ENCODE results near the gene SLCO2A1. TPM values are rescaled to one million over a fixed set of nuclear protein-coding genes. Genes with fewer than 3 reads are reported as not detected.

Gene SLCO2A1
- total and polyA plus RNA-seq, 2 experiments from 2014 or later, result 0.31 to 1.0 TPM

DNA sequence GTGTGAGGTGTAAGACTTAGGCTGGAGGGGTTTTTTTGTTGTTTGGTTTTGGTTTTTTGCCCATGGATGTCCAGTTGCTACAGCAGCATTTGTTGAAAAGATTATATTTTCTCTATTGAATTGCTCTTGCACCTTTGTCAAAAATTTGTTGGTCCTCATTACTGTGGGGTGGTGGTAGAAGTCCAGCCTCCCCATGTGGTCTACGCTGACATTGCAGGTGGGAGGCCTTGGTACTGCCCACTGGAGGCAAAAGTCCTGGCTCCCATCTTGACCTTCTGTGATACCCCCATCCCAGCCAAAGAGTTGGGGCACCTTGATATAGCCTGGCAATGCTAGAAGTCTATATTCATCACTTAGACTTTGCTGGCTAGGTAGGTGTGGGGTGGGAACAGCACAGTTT, 128.6 kb downstream of the SLCO2A1 start:
- Histone ChIP-seq H2AFZ (no peak overlapping the region), H3K4me3 (no peak overlapping the region), H3K79me2 (replicated peaks; ENCODE audit: insufficient read depth) (no peaks in the 10 kb centered on the region), H3K27me3 (ENCODE audit: insufficient read depth) (peaks cover 29% of the 10 kb centered on the region), H3K9me2 (ENCODE audit: insufficient read depth) (no peaks in the 10 kb centered on the region), H3K36me3 (ENCODE audit: insufficient read depth) (no peaks in the 10 kb centered on the region), H3F3A (replicated peaks; ENCODE audit: low read depth) (no peaks in the 10 kb centered on the region), H3K27ac (ENCODE audit: low read depth) (no peak overlapping the region), H3K4me2 (no peak overlapping the region), H3K4me1 (ENCODE audit: insufficient read depth) (no peaks in the 10 kb centered on the region), H4K20me1 (replicated peaks; ENCODE audit: insufficient read depth) (no peaks in the 10 kb centered on the region)
- Mint-ChIP-seq H3K9me3 (no peaks in the 10 kb centered on the region), H3K4me3 (no peak overlapping the region), H3K27ac (no peak overlapping the region), H3K36me3 (ENCODE audit: low read depth) (no peaks in the 10 kb centered on the region), H3K27me3 (ENCODE audit: insufficient read depth, low read depth, poor library complexity) (peaks cover 17% of the 10 kb centered on the region), H3K4me1 (no peaks in the 10 kb centered on the region)
- ATAC-seq, result peak; percentile 77
- TF ChIP-seq, protein P1, sequence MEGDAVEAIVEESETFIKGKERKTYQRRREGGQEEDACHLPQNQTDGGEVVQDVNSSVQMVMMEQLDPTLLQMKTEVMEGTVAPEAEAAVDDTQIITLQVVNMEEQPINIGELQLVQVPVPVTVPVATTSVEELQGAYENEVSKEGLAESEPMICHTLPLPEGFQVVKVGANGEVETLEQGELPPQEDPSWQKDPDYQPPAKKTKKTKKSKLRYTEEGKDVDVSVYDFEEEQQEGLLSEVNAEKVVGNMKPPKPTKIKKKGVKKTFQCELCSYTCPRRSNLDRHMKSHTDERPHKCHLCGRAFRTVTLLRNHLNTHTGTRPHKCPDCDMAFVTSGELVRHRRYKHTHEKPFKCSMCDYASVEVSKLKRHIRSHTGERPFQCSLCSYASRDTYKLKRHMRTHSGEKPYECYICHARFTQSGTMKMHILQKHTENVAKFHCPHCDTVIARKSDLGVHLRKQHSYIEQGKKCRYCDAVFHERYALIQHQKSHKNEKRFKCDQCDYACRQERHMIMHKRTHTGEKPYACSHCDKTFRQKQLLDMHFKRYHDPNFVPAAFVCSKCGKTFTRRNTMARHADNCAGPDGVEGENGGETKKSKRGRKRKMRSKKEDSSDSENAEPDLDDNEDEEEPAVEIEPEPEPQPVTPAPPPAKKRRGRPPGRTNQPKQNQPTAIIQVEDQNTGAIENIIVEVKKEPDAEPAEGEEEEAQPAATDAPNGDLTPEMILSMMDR (conservative IDR thresholded peaks at IDR 0.05; ENCODE audit: low read depth in 2 of 2), result peak; percentile 53 to 72
- TF ChIP-seq EZH2phosphoT487 (IDR thresholded peaks at IDR 0.05; ENCODE audit: unreplicated experiment), result no peak
- TF ChIP-seq NANOG (IDR thresholded peaks at IDR 0.05; ENCODE audit: borderline replicate concordance), result no peak
- DNase-seq (ENCODE audit: low spot score), result peak; percentile 52

DNA sequence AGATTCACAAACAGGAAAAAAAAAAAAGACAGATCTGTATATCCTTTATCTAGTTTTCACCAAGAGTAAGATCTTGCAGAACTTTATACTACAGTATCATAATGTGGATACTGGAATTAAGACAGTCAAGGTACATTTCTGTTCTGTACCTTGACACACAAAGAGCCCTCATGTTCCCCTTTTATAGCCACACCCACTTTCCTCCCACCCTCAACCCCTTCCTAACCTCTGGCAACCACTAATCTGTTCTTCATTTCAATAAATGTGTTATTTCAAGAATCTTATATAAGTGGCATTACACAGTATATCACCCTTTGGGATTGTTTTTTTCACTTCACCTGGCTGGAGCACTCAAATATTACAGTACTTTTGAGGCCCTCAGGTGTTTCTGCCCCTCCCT, 130.4 kb downstream of the SLCO2A1 start:
- Mint-ChIP-seq H3K27me3 (ENCODE audit: insufficient read depth, low read depth, poor library complexity) (peaks cover 21% of the 10 kb centered on the region), H3K4me3 (no peak overlapping the region), H3K4me1 (no peaks in the 10 kb centered on the region), H3K27ac (no peak overlapping the region), H3K36me3 (ENCODE audit: low read depth) (no peaks in the 10 kb centered on the region), H3K9me3 (no peaks in the 10 kb centered on the region)
- DNase-seq (ENCODE audit: low spot score) (no peak), ATAC-seq (no peak)
- H3K4me2 ChIP-seq, result no peak overlapping the region
- no peaks in the 10 kb centered on the region for H3F3A ChIP-seq (replicated peaks; ENCODE audit: low read depth)
- no peaks in the 10 kb centered on the region for H3K4me1 ChIP-seq (ENCODE audit: insufficient read depth)
- H3K9me2 ChIP-seq (ENCODE audit: insufficient read depth), result no peaks in the 10 kb centered on the region
- no peaks in the 10 kb centered on the region for H4K20me1 ChIP-seq (replicated peaks; ENCODE audit: insufficient read depth)
- no peak overlapping the region for H2AFZ ChIP-seq
- no peak overlapping the region for H3K27ac ChIP-seq (ENCODE audit: low read depth)
- H3K27me3 ChIP-seq (ENCODE audit: insufficient read depth), result peaks cover 35% of the 10 kb centered on the region
- H3K79me2 ChIP-seq (replicated peaks; ENCODE audit: insufficient read depth), result no peaks in the 10 kb centered on the region
- no peak overlapping the region for H3K4me3 ChIP-seq
- H3K36me3 ChIP-seq (ENCODE audit: insufficient read depth), result no peaks in the 10 kb centered on the region
- TF ChIP-seq JUNB (IDR thresholded peaks at IDR 0.05; ENCODE audit: unreplicated experiment), result no peak
- no peak for TF ChIP-seq STAT1 (IDR thresholded peaks at IDR 0.05; ENCODE audit: unreplicated experiment)
- no peak for TF ChIP-seq POLR2AphosphoS5 (IDR thresholded peaks at IDR 0.05; ENCODE audit: low read depth)
- TF ChIP-seq, protein P1 (conservative IDR thresholded peaks at IDR 0.05; ENCODE audit: low read depth in 2 of 2), result no peak
- TF ChIP-seq, protein P2, sequence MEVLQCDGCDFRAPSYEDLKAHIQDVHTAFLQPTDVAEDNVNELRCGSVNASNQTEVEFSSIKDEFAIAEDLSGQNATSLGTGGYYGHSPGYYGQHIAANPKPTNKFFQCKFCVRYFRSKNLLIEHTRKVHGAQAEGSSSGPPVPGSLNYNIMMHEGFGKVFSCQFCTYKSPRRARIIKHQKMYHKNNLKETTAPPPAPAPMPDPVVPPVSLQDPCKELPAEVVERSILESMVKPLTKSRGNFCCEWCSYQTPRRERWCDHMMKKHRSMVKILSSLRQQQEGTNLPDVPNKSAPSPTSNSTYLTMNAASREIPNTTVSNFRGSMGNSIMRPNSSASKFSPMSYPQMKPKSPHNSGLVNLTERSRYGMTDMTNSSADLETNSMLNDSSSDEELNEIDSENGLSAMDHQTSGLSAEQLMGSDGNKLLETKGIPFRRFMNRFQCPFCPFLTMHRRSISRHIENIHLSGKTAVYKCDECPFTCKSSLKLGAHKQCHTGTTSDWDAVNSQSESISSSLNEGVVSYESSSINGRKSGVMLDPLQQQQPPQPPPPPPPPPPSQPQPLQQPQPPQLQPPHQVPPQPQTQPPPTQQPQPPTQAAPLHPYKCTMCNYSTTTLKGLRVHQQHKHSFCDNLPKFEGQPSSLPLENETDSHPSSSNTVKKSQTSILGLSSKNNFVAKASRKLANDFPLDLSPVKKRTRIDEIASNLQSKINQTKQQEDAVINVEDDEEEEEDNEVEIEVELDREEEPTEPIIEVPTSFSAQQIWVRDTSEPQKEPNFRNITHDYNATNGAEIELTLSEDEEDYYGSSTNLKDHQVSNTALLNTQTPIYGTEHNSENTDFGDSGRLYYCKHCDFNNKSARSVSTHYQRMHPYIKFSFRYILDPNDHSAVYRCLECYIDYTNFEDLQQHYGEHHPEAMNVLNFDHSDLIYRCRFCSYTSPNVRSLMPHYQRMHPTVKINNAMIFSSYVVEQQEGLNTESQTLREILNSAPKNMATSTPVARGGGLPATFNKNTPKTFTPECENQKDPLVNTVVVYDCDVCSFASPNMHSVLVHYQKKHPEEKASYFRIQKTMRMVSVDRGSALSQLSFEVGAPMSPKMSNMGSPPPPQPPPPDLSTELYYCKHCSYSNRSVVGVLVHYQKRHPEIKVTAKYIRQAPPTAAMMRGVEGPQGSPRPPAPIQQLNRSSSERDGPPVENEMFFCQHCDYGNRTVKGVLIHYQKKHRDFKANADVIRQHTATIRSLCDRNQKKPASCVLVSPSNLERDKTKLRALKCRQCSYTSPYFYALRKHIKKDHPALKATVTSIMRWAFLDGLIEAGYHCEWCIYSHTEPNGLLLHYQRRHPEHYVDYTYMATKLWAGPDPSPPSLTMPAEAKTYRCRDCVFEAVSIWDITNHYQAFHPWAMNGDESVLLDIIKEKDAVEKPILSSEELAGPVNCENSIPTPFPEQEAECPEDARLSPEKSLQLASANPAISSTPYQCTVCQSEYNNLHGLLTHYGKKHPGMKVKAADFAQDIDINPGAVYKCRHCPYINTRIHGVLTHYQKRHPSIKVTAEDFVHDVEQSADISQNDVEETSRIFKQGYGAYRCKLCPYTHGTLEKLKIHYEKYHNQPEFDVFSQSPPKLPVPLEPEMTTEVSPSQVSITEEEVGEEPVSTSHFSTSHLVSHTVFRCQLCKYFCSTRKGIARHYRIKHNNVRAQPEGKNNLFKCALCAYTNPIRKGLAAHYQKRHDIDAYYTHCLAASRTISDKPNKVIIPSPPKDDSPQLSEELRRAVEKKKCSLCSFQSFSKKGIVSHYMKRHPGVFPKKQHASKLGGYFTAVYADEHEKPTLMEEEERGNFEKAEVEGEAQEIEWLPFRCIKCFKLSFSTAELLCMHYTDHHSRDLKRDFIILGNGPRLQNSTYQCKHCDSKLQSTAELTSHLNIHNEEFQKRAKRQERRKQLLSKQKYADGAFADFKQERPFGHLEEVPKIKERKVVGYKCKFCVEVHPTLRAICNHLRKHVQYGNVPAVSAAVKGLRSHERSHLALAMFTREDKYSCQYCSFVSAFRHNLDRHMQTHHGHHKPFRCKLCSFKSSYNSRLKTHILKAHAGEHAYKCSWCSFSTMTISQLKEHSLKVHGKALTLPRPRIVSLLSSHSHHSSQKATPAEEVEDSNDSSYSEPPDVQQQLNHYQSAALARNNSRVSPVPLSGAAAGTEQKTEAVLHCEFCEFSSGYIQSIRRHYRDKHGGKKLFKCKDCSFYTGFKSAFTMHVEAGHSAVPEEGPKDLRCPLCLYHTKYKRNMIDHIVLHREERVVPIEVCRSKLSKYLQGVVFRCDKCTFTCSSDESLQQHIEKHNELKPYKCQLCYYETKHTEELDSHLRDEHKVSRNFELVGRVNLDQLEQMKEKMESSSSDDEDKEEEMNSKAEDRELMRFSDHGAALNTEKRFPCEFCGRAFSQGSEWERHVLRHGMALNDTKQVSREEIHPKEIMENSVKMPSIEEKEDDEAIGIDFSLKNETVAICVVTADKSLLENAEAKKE (CRISPR knock-in tag; IDR thresholded peaks at IDR 0.05), result no peak
- TF ChIP-seq NANOG (IDR thresholded peaks at IDR 0.05; ENCODE audit: borderline replicate concordance), result no peak
- no peak for TF ChIP-seq EZH2 (IDR thresholded peaks at IDR 0.05; ENCODE audit: low read depth, unreplicated experiment)

All from GM23338 (cell line).